ENCODE results near the gene ZNF773.

DNA sequence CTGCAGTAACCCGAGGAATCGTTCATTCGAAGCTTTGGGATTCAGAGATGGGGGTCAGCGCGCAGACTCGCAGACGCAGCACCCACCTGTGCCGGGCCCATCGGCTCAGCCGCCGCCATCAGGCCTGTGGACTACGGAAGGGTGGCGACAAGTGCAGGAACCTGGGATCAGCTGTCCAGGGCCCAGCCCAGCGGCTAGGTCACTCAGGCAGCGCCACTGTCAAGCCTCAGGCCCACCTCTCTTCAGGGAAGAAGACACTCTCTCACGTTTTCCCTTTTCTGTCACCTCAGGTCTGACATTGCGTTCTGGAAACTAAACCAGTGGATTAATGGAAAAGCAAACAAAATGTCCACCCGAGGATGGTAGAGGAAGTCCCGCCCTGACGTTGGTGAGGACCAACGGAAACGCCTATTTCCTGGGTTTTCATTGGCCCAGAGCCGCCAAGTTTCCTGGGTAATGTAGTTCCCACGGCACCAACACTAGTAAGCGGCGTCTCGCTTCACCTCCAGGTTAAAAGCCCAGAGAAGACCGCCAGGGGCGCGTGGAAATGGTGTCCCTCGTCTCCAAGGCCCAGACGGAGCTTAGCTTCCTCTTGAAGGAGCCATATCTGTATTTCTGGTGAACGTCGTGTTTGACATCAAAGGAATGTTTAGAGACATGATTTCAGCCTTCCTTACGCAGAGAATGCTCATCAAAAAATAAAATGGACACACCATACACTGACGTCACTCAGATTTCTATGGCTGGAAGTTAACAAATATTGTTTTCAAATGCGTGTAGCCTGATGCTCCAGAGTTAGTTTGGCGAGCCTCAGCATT lies 22.3 kb upstream of the ZNF773 start, which contains the start of gene ZNF772:
- TF ChIP-seq, protein P1, sequence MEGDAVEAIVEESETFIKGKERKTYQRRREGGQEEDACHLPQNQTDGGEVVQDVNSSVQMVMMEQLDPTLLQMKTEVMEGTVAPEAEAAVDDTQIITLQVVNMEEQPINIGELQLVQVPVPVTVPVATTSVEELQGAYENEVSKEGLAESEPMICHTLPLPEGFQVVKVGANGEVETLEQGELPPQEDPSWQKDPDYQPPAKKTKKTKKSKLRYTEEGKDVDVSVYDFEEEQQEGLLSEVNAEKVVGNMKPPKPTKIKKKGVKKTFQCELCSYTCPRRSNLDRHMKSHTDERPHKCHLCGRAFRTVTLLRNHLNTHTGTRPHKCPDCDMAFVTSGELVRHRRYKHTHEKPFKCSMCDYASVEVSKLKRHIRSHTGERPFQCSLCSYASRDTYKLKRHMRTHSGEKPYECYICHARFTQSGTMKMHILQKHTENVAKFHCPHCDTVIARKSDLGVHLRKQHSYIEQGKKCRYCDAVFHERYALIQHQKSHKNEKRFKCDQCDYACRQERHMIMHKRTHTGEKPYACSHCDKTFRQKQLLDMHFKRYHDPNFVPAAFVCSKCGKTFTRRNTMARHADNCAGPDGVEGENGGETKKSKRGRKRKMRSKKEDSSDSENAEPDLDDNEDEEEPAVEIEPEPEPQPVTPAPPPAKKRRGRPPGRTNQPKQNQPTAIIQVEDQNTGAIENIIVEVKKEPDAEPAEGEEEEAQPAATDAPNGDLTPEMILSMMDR (IDR thresholded peaks at IDR 0.05; ENCODE audit: borderline replicate concordance, extremely low read depth, low read length, poor library complexity, severe bottlenecking), result peak; percentile 74
- TF ChIP-seq EZH2 (IDR thresholded peaks at IDR 0.05; ENCODE audit: borderline replicate concordance, low read depth, low read length, severe bottlenecking), result no peak

Data from DND-41 (cell line).